ENCODE results near the gene CEND1. TPM values are rescaled to one million over a fixed set of nuclear protein-coding genes. Genes with fewer than 3 reads are reported as not detected.

CEND1 gene
- total RNA-seq, 1 donor from 2014 or later, result not detected

DNA sequence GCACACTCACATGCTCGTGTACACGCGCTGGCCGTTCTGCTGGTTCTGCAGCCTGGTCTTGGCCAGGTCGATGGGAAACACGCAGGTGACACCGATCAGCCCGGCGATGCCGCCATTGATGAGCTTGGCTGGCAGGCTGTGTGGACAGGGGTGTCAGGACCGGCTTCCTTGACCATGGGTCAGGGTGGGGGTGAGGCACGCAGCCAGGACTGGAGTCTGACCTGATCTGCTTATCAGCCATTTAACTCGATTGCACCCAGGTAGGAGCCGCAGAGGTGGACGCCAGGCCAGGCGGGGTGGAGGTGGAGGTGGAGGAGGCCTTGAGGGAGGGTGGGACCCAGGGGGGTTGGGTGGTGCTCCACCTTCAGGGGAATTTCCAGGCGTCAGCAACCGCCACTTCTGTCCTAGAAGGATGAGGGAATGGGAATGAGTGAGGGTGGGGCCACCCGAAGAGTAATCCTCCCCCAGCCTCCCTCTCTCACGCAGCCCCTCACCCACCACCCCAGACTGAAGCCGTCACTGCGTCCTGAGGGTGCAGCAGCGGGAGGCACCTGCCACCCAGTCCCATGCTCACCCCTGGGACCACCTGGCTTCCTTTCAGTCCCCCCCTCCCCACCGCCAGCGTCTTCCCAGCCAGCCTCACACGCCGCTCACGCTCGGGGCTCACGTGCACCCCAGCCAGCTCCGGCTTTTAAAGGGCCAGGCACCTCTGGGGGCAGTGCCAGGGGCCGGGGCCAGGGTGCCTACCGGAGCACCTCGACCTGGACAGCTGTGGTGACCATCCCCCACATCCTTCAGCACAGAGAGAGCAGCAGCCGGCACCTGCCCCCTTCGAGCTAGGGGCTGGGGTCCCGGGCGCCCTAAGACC is 5.1 kb upstream of the CEND1 start:
- ATAC-seq, result no peak

DNA sequence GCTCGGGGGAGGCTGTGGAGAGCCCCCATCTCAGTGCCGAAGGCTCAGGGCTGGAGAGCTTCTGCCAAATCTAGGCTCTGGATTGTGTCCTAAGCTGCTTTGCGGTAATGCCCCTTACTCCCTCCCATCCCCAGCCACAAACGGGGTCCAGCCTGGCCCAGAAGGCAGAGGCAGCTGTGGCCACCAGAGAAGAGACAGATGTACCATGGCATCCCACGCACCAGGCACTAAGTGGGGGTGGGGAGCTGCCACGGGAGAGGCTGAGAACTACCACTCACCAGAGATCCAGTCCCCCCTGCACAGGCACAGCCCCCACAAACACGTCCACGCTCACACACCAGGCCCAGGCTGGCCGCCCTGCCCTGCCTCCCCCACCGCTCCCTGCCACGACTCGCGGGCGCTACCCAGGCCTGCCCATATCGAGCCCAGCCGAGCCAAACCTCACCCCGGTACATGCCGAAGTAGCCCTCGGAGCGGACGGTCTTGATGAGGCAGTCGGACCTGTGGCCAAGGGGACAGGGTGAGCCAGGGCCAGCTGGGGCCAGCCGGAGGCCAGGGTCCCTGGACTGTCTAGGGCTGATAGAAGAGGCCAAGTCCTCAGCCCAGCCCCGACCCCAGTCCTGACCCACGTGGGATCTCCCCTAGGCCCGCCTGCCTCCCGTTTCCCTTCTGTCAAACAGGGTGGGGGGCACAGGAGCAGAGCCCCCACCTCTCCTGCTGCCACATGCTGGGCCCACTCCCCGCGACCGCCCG is 4.3 kb upstream of the CEND1 start:
- ATAC-seq, result no peak

DNA sequence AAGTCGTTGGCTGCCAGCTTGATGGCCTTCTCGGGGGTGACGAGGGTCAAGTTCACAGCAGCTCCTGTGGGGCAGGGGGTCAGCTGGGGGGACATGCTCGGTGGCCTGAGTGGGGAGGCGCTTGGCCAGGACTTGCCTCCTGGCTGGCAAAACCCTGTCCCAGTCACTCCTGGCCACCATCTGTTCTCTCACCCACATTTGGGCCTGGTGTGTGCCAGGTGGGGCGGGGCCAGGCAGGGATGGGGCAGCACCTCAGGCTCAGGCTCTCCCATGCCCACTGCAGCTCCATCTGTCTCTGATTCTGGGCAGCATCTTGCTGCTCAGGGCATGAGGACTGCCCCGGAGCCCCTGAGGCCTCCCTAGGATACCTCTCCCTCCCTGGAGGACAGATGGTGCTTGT is 3.7 kb upstream of the CEND1 start:
- no peak for ATAC-seq

- no peak for ATAC-seq
Measured at GRCh38 chr11:792873-793272, 3.0 kb upstream of the CEND1 start.

- no peak for ATAC-seq
Measured at GRCh38 chr11:792535-792821, 2.6 kb upstream of the CEND1 start.

- ATAC-seq, result no peak
Measured at GRCh38 chr11:791658-792534, 2.0 kb upstream of the CEND1 start.

- no peak for ATAC-seq
Measured at GRCh38 chr11:790721-791564, 1.1 kb upstream of the CEND1 start.

DNA sequence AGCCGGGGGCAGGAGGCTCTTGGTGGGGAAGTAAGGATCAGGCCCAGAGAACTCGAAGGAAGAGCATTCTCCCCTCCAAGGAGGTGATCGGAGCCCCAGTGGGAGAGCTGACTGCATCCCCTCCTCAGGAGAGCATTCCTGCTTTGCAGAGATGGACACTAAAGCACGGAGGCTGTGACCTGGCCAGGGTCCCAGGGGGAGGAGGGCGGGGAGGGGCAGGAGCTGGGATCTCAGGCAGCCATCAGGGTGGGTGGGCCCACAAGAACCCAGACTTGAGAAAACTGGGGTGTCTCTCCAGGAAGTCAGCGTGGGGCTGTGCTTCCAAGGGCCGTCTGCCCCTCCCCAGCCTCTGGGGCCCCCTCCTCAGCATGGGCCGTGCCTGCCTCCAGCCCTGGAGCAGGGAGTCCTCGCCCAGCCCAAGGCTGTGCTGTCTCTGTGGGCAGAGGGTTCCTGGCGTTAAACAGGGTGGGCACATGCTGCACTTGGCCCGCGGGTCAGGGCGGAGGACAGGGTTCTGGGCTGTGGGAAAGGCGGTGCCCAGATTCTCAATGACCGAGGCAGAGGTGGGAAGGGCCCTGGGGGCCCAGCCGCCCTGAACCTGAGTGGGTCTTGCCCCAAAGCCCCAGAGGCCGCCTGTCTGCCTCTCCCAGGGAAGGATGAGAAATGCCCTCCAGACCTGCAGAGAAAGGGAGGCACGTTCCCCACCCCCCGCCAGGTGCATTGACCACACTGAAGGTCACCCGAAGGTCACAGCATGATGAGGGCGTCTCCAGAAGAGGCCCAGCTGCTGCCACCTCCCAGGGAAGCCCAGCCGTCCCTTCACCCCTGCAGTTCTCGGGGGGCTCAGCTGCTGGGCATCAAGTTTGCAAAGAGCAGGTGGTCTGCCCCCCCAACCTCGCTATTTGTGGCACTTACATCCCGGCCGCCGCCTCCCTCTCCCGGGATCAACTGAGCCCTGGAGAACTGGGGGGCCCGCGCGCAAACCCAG is 643 bp downstream of the CEND1 start:
- ATAC-seq, result no peak

DNA sequence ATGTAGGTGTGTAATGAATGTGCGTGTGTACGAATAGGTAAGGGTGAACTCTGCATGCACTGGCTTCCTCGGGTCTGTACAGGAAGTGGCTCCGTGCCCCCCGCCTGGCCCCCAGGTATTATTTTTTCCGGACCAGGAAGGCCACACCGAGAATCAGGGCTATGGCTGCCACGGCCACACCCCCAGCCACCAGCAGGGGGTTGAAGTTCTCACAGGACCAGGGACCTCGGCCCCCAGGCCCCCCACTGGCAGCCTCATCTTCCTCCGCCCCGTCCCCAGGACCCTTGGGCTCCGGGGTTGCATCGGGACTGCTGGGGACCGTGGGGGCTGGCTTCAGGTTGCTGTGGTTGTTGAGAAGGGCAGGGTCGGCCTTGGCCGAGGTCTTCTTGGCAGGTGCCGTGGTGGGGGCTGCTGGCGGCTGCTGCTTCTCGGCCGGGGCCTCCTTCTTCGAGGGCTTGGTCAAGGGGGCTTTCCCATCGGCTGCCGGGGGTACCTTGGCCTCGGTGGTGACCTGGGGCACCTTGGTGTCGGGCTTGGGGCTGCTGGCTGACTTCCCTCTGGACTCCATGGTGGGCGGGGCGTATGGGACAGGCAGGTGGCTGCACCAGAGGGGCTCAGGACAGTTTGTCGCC is 1.8 kb downstream of the CEND1 start:
- ATAC-seq, result no peak

- ATAC-seq, result no peak
Measured at GRCh38 chr11:787084-787675, 2.7 kb downstream of the CEND1 start.

GRCh38 chr11:786235-787083 is 3.4 kb downstream of the CEND1 start:
- no peak for ATAC-seq

- ATAC-seq, result peak; percentile 78
Measured at GRCh38 chr11:783581-784015, 6.3 kb downstream of the CEND1 start.

DNA sequence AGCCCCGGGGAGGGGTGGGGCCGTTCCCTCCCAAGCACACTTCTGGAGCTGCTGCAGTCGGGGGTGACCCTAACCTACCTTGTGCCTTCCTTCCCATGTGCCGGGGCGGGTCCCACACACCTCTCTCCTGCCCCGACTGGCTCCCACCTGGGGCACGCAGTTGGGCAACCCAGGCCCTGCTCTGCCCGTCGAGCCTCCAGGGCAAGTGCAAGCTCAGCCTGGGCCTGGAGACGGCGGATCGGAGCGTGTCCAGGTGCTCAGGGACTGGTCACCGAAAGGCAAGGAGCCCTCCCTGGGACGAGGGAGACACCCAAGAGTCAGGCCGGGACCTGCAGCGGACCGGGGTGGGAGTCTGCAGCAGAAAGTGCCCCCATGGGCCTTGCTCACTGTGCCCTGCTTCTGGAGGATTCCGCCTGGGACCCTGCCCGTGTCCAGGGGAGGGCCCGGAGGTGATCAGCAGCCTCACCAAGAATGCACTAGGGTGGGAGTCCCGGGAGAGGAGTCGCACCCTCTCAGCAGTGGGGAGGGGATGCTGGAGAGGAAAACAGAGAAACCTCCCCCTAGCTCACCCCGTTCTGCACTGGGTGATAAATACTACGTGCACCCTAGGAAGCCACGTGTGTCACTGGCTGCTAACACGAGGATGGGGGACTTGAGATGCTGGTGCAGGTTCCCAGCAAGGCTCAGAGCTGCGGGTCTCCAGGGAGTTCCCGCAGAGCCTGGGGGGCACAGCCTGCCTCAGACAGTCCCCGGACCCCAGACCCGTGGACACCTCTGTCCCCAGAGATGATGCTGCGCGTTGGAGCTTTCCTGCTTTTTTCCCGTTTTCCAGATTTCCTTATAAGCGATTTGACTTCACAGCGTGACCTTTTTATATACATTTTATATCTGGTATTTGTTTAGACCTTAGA is 7.4 kb downstream of the CEND1 start:
- ATAC-seq, result peak; percentile 63

- ATAC-seq, result no peak
Measured at GRCh38 chr11:779955-780532, 9.8 kb downstream of the CEND1 start.

GRCh38 chr11:778976-779954 is 10.6 kb downstream of the CEND1 start:
- ATAC-seq, result no peak

Data from esophagus mucosa (tissue), 1 donor.